ENCODE results near the gene ZNF630. TPM values are rescaled to one million over a fixed set of nuclear protein-coding genes. Genes with fewer than 3 reads are reported as not detected.

The ZNF630 gene
- total RNA-seq, 2 donors from 2014 or later: 3.2 to 3.7 TPM

GRCh38 chrX:48071986-48072605 lies 656 bp upstream of the ZNF630 start:
- no peaks in the 10 kb centered on the region for H3K36me3 ChIP-seq
- ATAC-seq (ENCODE audit: insufficient number of reproducible peaks, low FRiP score, low read depth): no peak
- peak overlapping the region in 1 of 2 donors; percentile 57 for H3K27ac ChIP-seq
- TF ChIP-seq CTCF (IDR thresholded peaks at IDR 0.05): no peak
- H3K27me3 ChIP-seq (replicated peaks; ENCODE audit: insufficient read depth): no peaks in the 10 kb centered on the region
- no peaks in the 10 kb centered on the region for H3K4me1 ChIP-seq (ENCODE audit: control insufficient read depth in 1 of 2, low read depth in 2 of 2)
- H3K4me3 ChIP-seq: peak overlapping the region; percentile 88
- no peak for DNase-seq (ENCODE audit: low spot score)
- H3K9me3 ChIP-seq: no peaks in the 10 kb centered on the region

- H3K4me3 ChIP-seq: no peak overlapping the region
- no peaks in the 10 kb centered on the region for H3K27me3 ChIP-seq (replicated peaks; ENCODE audit: insufficient read depth)
- no peak for TF ChIP-seq CTCF (IDR thresholded peaks at IDR 0.05)
- DNase-seq (ENCODE audit: low spot score): no peak
- no peaks in the 10 kb centered on the region for H3K36me3 ChIP-seq
- H3K4me1 ChIP-seq (ENCODE audit: control insufficient read depth in 1 of 2, low read depth in 2 of 2): no peaks in the 10 kb centered on the region
- H3K27ac ChIP-seq: no peak overlapping the region
- ATAC-seq (ENCODE audit: insufficient number of reproducible peaks, low FRiP score, low read depth): no peak
- H3K9me3 ChIP-seq: no peaks in the 10 kb centered on the region
These were observed 3.1 kb downstream of the ZNF630 start for GRCh38 chrX:48068096-48068887.

- H3K27ac ChIP-seq: no peak overlapping the region
- H3K9me3 ChIP-seq: no peaks in the 10 kb centered on the region
- no peak for TF ChIP-seq CTCF (IDR thresholded peaks at IDR 0.05)
- H3K4me3 ChIP-seq: no peak overlapping the region
- no peaks in the 10 kb centered on the region for H3K4me1 ChIP-seq (ENCODE audit: control insufficient read depth in 1 of 2, low read depth in 2 of 2)
- no peaks in the 10 kb centered on the region for H3K27me3 ChIP-seq (replicated peaks; ENCODE audit: insufficient read depth)
- peaks cover 4% of the 10 kb centered on the region for H3K36me3 ChIP-seq
- DNase-seq (ENCODE audit: low spot score) (no peak), ATAC-seq (ENCODE audit: insufficient number of reproducible peaks, low FRiP score, low read depth) (no peak)
These were observed 7.2 kb downstream of the ZNF630 start for GRCh38 chrX:48064261-48064660.

- H3K9me3 ChIP-seq: no peaks in the 10 kb centered on the region
- H3K27ac ChIP-seq: no peak overlapping the region
- no peaks in the 10 kb centered on the region for H3K27me3 ChIP-seq (replicated peaks; ENCODE audit: insufficient read depth)
- peaks cover 8% of the 10 kb centered on the region for H3K36me3 ChIP-seq
- H3K4me1 ChIP-seq (ENCODE audit: control insufficient read depth in 1 of 2, low read depth in 2 of 2): no peaks in the 10 kb centered on the region
- TF ChIP-seq CTCF (IDR thresholded peaks at IDR 0.05): no peak
- DNase-seq (ENCODE audit: low spot score) (no peak), ATAC-seq (ENCODE audit: insufficient number of reproducible peaks, low FRiP score, low read depth) (no peak)
- no peak overlapping the region for H3K4me3 ChIP-seq
These were observed 12.2 kb downstream of the ZNF630 start for GRCh38 chrX:48059296-48059639.

- DNase-seq (ENCODE audit: low spot score) (no peak), ATAC-seq (ENCODE audit: insufficient number of reproducible peaks, low FRiP score, low read depth) (no peak)
- H3K4me1 ChIP-seq (ENCODE audit: control insufficient read depth in 1 of 2, low read depth in 2 of 2): no peaks in the 10 kb centered on the region
- no peaks in the 10 kb centered on the region for H3K27me3 ChIP-seq (replicated peaks; ENCODE audit: insufficient read depth)
- H3K36me3 ChIP-seq: peaks cover 8% of the 10 kb centered on the region
- no peak for TF ChIP-seq CTCF (IDR thresholded peaks at IDR 0.05)
- H3K9me3 ChIP-seq: no peaks in the 10 kb centered on the region
- no peak overlapping the region for H3K4me3 ChIP-seq
- H3K27ac ChIP-seq: no peak overlapping the region
These were observed 12.7 kb downstream of the ZNF630 start for GRCh38 chrX:48058621-48059295.
